Measurements from ENCODE around the gene DNPEP.

The DNPEP gene

DNA sequence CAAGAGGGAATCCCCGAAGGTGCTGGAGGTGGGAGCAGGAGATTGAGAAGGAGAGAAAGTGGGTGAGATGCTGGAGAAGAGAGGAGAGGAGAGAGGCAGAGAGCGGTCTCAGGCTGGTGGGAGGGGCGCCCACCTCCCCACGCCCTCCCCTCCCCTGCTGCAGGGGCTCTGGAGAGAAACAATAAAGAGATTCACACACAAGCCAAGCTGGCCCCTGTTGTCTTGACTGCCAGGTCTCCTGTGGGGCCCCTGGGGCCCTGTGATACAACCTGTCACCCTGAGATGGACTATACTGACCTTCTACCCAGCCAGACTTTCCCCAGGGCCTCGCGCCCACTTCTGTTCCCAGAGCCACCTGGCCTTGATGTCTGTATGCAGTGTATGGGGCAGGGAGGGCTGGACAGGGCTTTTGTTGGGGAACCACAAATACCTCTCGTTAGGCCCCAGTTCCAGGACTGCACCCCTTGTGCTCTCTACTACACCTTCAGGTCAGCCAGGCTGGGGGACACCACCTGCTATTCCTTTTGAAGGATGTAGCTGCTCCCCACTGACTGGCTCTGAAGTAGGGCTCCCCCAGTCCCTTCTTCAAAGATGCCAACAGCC lies 38.9 kb upstream of the DNPEP start:
- peak overlapping the region in 1 of 3 experiments; percentile 20 for H3K27ac Mint-ChIP-seq
- peaks cover 47% of the 10 kb centered on the region for H3K4me1 Mint-ChIP-seq
- H3K36me3 Mint-ChIP-seq (ENCODE audit: low read depth), result no peaks in the 10 kb centered on the region
- TF ChIP-seq, protein P1, sequence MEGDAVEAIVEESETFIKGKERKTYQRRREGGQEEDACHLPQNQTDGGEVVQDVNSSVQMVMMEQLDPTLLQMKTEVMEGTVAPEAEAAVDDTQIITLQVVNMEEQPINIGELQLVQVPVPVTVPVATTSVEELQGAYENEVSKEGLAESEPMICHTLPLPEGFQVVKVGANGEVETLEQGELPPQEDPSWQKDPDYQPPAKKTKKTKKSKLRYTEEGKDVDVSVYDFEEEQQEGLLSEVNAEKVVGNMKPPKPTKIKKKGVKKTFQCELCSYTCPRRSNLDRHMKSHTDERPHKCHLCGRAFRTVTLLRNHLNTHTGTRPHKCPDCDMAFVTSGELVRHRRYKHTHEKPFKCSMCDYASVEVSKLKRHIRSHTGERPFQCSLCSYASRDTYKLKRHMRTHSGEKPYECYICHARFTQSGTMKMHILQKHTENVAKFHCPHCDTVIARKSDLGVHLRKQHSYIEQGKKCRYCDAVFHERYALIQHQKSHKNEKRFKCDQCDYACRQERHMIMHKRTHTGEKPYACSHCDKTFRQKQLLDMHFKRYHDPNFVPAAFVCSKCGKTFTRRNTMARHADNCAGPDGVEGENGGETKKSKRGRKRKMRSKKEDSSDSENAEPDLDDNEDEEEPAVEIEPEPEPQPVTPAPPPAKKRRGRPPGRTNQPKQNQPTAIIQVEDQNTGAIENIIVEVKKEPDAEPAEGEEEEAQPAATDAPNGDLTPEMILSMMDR (IDR thresholded peaks at IDR 0.05; ENCODE audit: unreplicated experiment in 3 of 3), result no peak
- H3K27me3 Mint-ChIP-seq (ENCODE audit: low read depth), result peaks cover 3% of the 10 kb centered on the region
- H3K4me3 Mint-ChIP-seq, result no peak overlapping the region
- no peaks in the 10 kb centered on the region for H3K9me3 Mint-ChIP-seq

DNA sequence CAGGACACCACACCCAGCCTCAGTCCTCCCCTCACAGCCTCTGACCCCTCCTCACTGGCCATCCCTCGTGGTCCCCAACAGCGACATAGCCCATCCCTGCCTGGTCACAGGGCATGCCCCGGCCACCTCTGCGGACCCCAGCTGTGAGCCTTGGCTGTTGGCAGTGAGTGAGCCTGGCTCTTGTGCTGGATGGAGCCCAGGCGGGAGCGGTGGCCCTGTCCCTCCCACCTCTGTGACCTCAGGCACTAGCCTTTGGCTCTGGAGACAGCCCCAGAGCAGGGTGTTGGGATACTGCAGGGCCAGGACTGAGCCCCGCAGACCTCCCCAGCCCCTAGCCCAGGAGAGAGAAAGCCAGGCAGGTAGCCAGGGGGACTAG lies 38.3 kb upstream of the DNPEP start:
- peaks cover 45% of the 10 kb centered on the region for H3K4me1 Mint-ChIP-seq
- H3K9me3 Mint-ChIP-seq, result no peaks in the 10 kb centered on the region
- TF ChIP-seq, protein P1 (IDR thresholded peaks at IDR 0.05; ENCODE audit: unreplicated experiment in 3 of 3), result no peak
- H3K27ac Mint-ChIP-seq, result no peak overlapping the region
- no peaks in the 10 kb centered on the region for H3K36me3 Mint-ChIP-seq (ENCODE audit: low read depth)
- H3K4me3 Mint-ChIP-seq, result no peak overlapping the region
- H3K27me3 Mint-ChIP-seq (ENCODE audit: low read depth), result peaks cover 3% of the 10 kb centered on the region

- no peak overlapping the region for H3K4me3 Mint-ChIP-seq
- no peaks in the 10 kb centered on the region for H3K9me3 Mint-ChIP-seq
- no peak overlapping the region for H3K27ac Mint-ChIP-seq
- H3K4me1 Mint-ChIP-seq, result peaks cover 45% of the 10 kb centered on the region
- TF ChIP-seq, protein P1 (IDR thresholded peaks at IDR 0.05; ENCODE audit: unreplicated experiment in 3 of 3), result no peak
- H3K27me3 Mint-ChIP-seq (ENCODE audit: low read depth), result peaks cover 3% of the 10 kb centered on the region
- no peaks in the 10 kb centered on the region for H3K36me3 Mint-ChIP-seq (ENCODE audit: low read depth)
Measured at GRCh38 chr2:219425238-219426067, 37.7 kb upstream of the DNPEP start.

GRCh38 chr2:219423652-219424377 lies 36.1 kb upstream of the DNPEP start:
- no peak overlapping the region for H3K4me3 Mint-ChIP-seq
- TF ChIP-seq, protein P1 (IDR thresholded peaks at IDR 0.05; ENCODE audit: unreplicated experiment in 3 of 3), result no peak
- no peaks in the 10 kb centered on the region for H3K9me3 Mint-ChIP-seq
- H3K36me3 Mint-ChIP-seq (ENCODE audit: low read depth), result no peaks in the 10 kb centered on the region
- H3K4me1 Mint-ChIP-seq, result peaks cover 53% of the 10 kb centered on the region
- H3K27ac Mint-ChIP-seq, result peak overlapping the region in 2 of 3 experiments; percentile 51 to 70
- peaks cover 3% of the 10 kb centered on the region for H3K27me3 Mint-ChIP-seq (ENCODE audit: low read depth)

DNA sequence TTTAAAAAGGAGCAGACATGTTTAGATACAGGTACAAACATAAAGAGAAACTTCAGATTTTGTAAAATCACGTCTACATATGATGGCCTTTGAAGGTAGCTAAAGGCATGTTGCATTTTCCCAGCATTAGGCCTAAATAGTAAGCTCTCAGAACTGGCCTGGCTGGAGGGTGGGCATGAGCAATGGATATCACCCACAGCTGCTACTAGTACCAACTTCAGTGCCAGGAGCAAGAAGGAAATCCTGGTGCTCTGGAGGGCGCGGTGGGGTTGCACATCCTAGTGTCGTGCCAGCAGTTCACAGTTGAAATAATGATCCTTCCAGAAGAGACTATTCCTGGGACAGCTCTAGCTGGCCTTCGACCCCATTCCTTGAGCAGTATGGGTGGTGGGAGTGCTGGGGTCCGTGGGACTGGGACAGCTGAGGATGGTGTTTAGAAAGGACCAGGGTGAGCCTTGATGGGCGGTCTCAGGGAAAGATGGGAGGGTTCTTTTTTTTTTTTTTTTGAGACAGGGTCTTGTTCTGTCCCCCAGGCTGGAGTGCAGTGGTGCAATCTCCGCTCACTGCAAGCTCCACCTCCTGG lies 35.3 kb upstream of the DNPEP start:
- no peaks in the 10 kb centered on the region for H3K9me3 Mint-ChIP-seq
- H3K27ac Mint-ChIP-seq, result peak overlapping the region in 1 of 3 experiments; percentile 3
- peaks cover 51% of the 10 kb centered on the region for H3K4me1 Mint-ChIP-seq
- peak overlapping the region in 1 of 3 experiments; percentile 56 for H3K4me3 Mint-ChIP-seq
- TF ChIP-seq, protein P1 (IDR thresholded peaks at IDR 0.05; ENCODE audit: unreplicated experiment in 3 of 3), result no peak
- no peaks in the 10 kb centered on the region for H3K36me3 Mint-ChIP-seq (ENCODE audit: low read depth)
- peaks cover 3% of the 10 kb centered on the region for H3K27me3 Mint-ChIP-seq (ENCODE audit: low read depth)
